Left ventricle myocardium inferior (tissue), 1 donor: ENCODE data around the gene CDY2B. TPM values are rescaled to one million over a fixed set of nuclear protein-coding genes. Genes with fewer than 3 reads are reported as not detected.
"Not testable (repeated sequence)": the region's sequence is repeated elsewhere in the genome, so short reads cannot be mapped to it uniquely, and the experiment has no call there.

Experiments used
- DNase-seq: peaks from one replicate; pipeline ENCODE4 v3.0.0-alpha.2; 2020
- H3K27ac ChIP-seq: fragments of 200-600 bp; replicated peaks from 2 replicates; pipeline ENCODE4 v1.8.0; 2021
- H3K27me3 ChIP-seq: fragments of 200-600 bp; 2 replicates; pipeline ENCODE4 v1.8.0; 2021; ENCODE audit warnings: low read depth
- H3K36me3 ChIP-seq: fragments of 200-600 bp; 2 replicates; pipeline ENCODE4 v1.8.0; 2021
- H3K4me1 ChIP-seq: fragments of 200-600 bp; 2 replicates; pipeline ENCODE4 v1.8.0; 2021
- H3K4me3 ChIP-seq: fragments of 200-600 bp; 2 replicates; pipeline ENCODE4 v1.8.0; 2021; ENCODE audit warnings: mild to moderate bottlenecking, moderate library complexity
- H3K9me3 ChIP-seq: fragments of 200-600 bp; replicated peaks from 2 replicates; pipeline ENCODE4 v1.8.0; 2021
- intact Hi-C: fragments of 100-400 bp; cut with micrococcal nuclease; formaldehyde crosslinking; loops from one replicate; pipeline ENCODE4 v1.11.0; 2022
- long read RNA-seq: library from polyadenylated mRNA; unstranded; transcript quantifications from one replicate; pipeline ENCODE4 v2.0.0, GENCODE V29; 2021
- total RNA-seq: library from RNA; stranded (reverse); fragmentation: NEBNext Ultra II Directional; extraction: Animal tissue kit (Norgen Biotek cat#: 25700); gene quantifications from one replicate; pipeline ENCODE4 v1.2.1, GENCODE V29; 2021
- donor health status: DM: no; HTN: yes; CAD: no; lungs with severe emphysema.

Gene CDY2B
- not detected for total RNA-seq
- long read RNA-seq = 0 reads

- H3K36me3 ChIP-seq, H3K27me3 ChIP-seq, H3K4me1 ChIP-seq, H3K9me3 ChIP-seq, DNase-seq, H3K27ac ChIP-seq, intact Hi-C loops, H3K4me3 ChIP-seq: not testable (repeated sequence)
These were observed at the start of gene CDY2B for GRCh38 chrY:17880120-17880519. Gene CDY2B (minus strand): TSS chrY:17880220. CDS start chrY:17879892, 328 bp downstream.

- H3K36me3 ChIP-seq, intact Hi-C loops, H3K27ac ChIP-seq, H3K4me1 ChIP-seq, DNase-seq, H3K9me3 ChIP-seq, H3K27me3 ChIP-seq, H3K4me3 ChIP-seq: not testable (repeated sequence)
These were observed 28.0 kb upstream of the CDY2B start for GRCh38 chrY:17908009-17908408.

GRCh38 chrY:17907351-17907750 lies 27.3 kb upstream of the CDY2B start:
- H3K9me3 ChIP-seq, H3K4me1 ChIP-seq, intact Hi-C loops, H3K27ac ChIP-seq, H3K4me3 ChIP-seq, H3K36me3 ChIP-seq, H3K27me3 ChIP-seq, DNase-seq: not testable (repeated sequence)

GRCh38 chrY:17881697-17882096 lies 1.7 kb upstream of the CDY2B start:
- H3K27ac ChIP-seq, H3K36me3 ChIP-seq, intact Hi-C loops, H3K9me3 ChIP-seq, H3K4me1 ChIP-seq, H3K4me3 ChIP-seq, H3K27me3 ChIP-seq, DNase-seq: not testable (repeated sequence)

GRCh38 chrY:17876767-17877166 lies 3.3 kb downstream of the CDY2B start:
- H3K27me3 ChIP-seq, H3K4me3 ChIP-seq, H3K4me1 ChIP-seq, H3K27ac ChIP-seq, H3K9me3 ChIP-seq, intact Hi-C loops, H3K36me3 ChIP-seq, DNase-seq: not testable (repeated sequence)

GRCh38 chrY:17875401-17875800 lies 4.6 kb downstream of the CDY2B start:
- H3K4me3 ChIP-seq, H3K27ac ChIP-seq, H3K36me3 ChIP-seq, DNase-seq, intact Hi-C loops, H3K9me3 ChIP-seq, H3K4me1 ChIP-seq, H3K27me3 ChIP-seq: not testable (repeated sequence)

GRCh38 chrY:17871194-17871903 lies 8.7 kb downstream of the CDY2B start:
- H3K4me3 ChIP-seq, intact Hi-C loops, H3K27me3 ChIP-seq, H3K4me1 ChIP-seq, H3K27ac ChIP-seq, H3K9me3 ChIP-seq, DNase-seq, H3K36me3 ChIP-seq: not testable (repeated sequence)

GRCh38 chrY:17870737-17871136 lies 9.3 kb downstream of the CDY2B start:
- H3K27me3 ChIP-seq, intact Hi-C loops, H3K27ac ChIP-seq, DNase-seq, H3K9me3 ChIP-seq, H3K36me3 ChIP-seq, H3K4me1 ChIP-seq, H3K4me3 ChIP-seq: not testable (repeated sequence)

GRCh38 chrY:17867850-17868249 lies 12.2 kb downstream of the CDY2B start:
- H3K27me3 ChIP-seq, H3K9me3 ChIP-seq, H3K4me3 ChIP-seq, H3K4me1 ChIP-seq, DNase-seq, H3K27ac ChIP-seq, intact Hi-C loops, H3K36me3 ChIP-seq: not testable (repeated sequence)

- H3K27me3 ChIP-seq, DNase-seq, H3K27ac ChIP-seq: not testable (repeated sequence)
These were observed 19.4 kb downstream of the CDY2B start for GRCh38 chrY:17860634-17861033.

GRCh38 chrY:17856963-17857848 lies 22.8 kb downstream of the CDY2B start:
- intact Hi-C loops, H3K27ac ChIP-seq, H3K4me1 ChIP-seq, H3K4me3 ChIP-seq, H3K27me3 ChIP-seq, H3K36me3 ChIP-seq, DNase-seq, H3K9me3 ChIP-seq: not testable (repeated sequence)

More at GRCh38 chrY:17860634-17861033, 19.4 kb downstream of the CDY2B start:
- H3K4me3 ChIP-seq, intact Hi-C loops, H3K9me3 ChIP-seq, H3K4me1 ChIP-seq, H3K36me3 ChIP-seq: not testable (repeated sequence)

GRCh38 chrY:17856508-17856907 lies 23.5 kb downstream of the CDY2B start:
- H3K4me1 ChIP-seq, intact Hi-C loops, H3K36me3 ChIP-seq, H3K27ac ChIP-seq, H3K27me3 ChIP-seq, DNase-seq, H3K9me3 ChIP-seq, H3K4me3 ChIP-seq: not testable (repeated sequence)

GRCh38 chrY:17849131-17849530 lies 30.9 kb downstream of the CDY2B start:
- H3K4me1 ChIP-seq, DNase-seq, H3K4me3 ChIP-seq, intact Hi-C loops, H3K36me3 ChIP-seq, H3K27me3 ChIP-seq, H3K9me3 ChIP-seq, H3K27ac ChIP-seq: not testable (repeated sequence)

- H3K4me3 ChIP-seq, intact Hi-C loops, H3K36me3 ChIP-seq, H3K27ac ChIP-seq, H3K9me3 ChIP-seq, H3K4me1 ChIP-seq, H3K27me3 ChIP-seq, DNase-seq: not testable (repeated sequence)
These were observed 47.9 kb downstream of the CDY2B start for GRCh38 chrY:17832149-17832548.
